Stomach (tissue), 4 donors: ENCODE measurements around the gene BHLHE40.

Source experiments
- CTCF ChIP-seq, 7 experiments: fragments of 450-650 bp in 4 of 7; fragments of 200-600 bp in 3 of 7; sonication (generic) in 3 of 7; IDR thresholded peaks; one replicate each; pipeline ENCODE4 v1.5.1; 2016 to 2019; ENCODE audit warnings: antibody characterized with exemption in 7 of 7, control low read depth in 2 of 7, mild to moderate bottlenecking in 1 of 7
- EP300 ChIP-seq: sonication (generic); formaldehyde crosslinking; IDR thresholded peaks from one replicate; pipeline ENCODE4 v1.6.1; 2017; ENCODE audit warnings: antibody characterized with exemption
- POLR2A ChIP-seq, 4 donors: fragments of 450-650 bp; IDR thresholded peaks; one replicate each; pipeline ENCODE4 v1.6.1; 2016; ENCODE audit warnings: antibody characterized with exemption in 4 of 4, control low read depth in 2 of 4, mild to moderate bottlenecking in 1 of 4, moderate library complexity in 1 of 4
- POLR2AphosphoS5 ChIP-seq, 3 donors: sonication (generic); formaldehyde crosslinking; IDR thresholded peaks; one replicate each; pipeline ENCODE4 v1.6.1; 2016; ENCODE audit warnings: antibody characterized with exemption in 3 of 3

- TF ChIP-seq POLR2AphosphoS5 (IDR thresholded peaks at IDR 0.05), result no peak
- no peak for TF ChIP-seq POLR2A (IDR thresholded peaks at IDR 0.05)
- no peak for TF ChIP-seq CTCF (IDR thresholded peaks at IDR 0.05)
- TF ChIP-seq EP300, result no peak
Observed at GRCh38 chr3:5019411-5020241, 40.4 kb downstream of the BHLHE40 start.
